Upper lobe of right lung (tissue), 1 donor: ENCODE data around the gene PCDHGB3. TPM values are rescaled to one million over a fixed set of nuclear protein-coding genes. Genes with fewer than 3 reads are reported as not detected.
"Not testable (repeated sequence)": the region's sequence is repeated elsewhere in the genome, so short reads cannot be mapped to it uniquely, and the experiment has no call there.

ENCODE experiments used
- ATAC-seq: fragments of 200-7000 bp; cut with Tn5 transposase; one replicate; pipeline ENCODE4 v1.9.1; 2020; ENCODE audit warnings: mild to moderate bottlenecking, moderate library complexity
- DNase-seq: peaks from one replicate; pipeline ENCODE4 v3.0.0-alpha.2; 2020
- H3K27ac ChIP-seq: fragments of 200-600 bp; one replicate; pipeline ENCODE4 v1.8.0; 2022
- H3K27me3 ChIP-seq: fragments of 200-600 bp; one replicate; pipeline ENCODE4 v1.8.0; 2022; ENCODE audit warnings: mild to moderate bottlenecking
- H3K36me3 ChIP-seq: fragments of 200-600 bp; one replicate; pipeline ENCODE4 v1.8.0; 2022
- H3K4me1 ChIP-seq: fragments of 200-600 bp; one replicate; pipeline ENCODE4 v1.8.0; 2022
- H3K4me3 ChIP-seq: fragments of 200-600 bp; one replicate; pipeline ENCODE4 v1.8.0; 2022; ENCODE audit warnings: mild to moderate bottlenecking
- H3K9me3 ChIP-seq: fragments of 200-600 bp; one replicate; pipeline ENCODE4 v1.8.0; 2022
- CTCF ChIP-seq: fragments of 200-600 bp; IDR thresholded peaks from one replicate; pipeline ENCODE4 v1.8.0; 2022; ENCODE audit warnings: antibody characterized with exemption
- intact Hi-C: fragments of 100-400 bp; cut with DNase I; formaldehyde crosslinking; loops from one replicate; pipeline ENCODE4 v1.11.0; 2022
- total RNA-seq: library from RNA; stranded (reverse); fragmentation: NEBNext Ultra II Directional; extraction: Animal tissue kit (Norgen Biotek cat#: 25700); gene quantifications from one replicate; pipeline ENCODE4 v1.2.1, GENCODE V29; 2021
- donor health status: DM: no; HTN: yes; CAD: no; lungs with severe emphysema.

The PCDHGB3 gene
- total RNA-seq, 1 donor from 2014 or later, result 2.6 TPM

- TF ChIP-seq CTCF, result peak; percentile 42
- H3K27ac ChIP-seq, intact Hi-C loops, H3K36me3 ChIP-seq, H3K4me1 ChIP-seq, H3K27me3 ChIP-seq, H3K4me3 ChIP-seq: not testable (repeated sequence)
- DNase-seq (peak; percentile 74), ATAC-seq (peak; percentile 92)
- H3K9me3 ChIP-seq, result peaks cover 31% of the 10 kb centered on the region
These were observed 17.7 kb downstream of the PCDHGB3 start, which contains the start of gene PCDHGB4 for GRCh38 chr5:141387557-141388311. Gene PCDHGB4 (plus strand): TSS chr5:141387698. CDS start chr5:141387885, 187 bp downstream.

GRCh38 chr5:141388661-141389060 lies 18.6 kb downstream of the PCDHGB3 start:
- Histone ChIP-seq H3K27me3 (peaks cover 10% of the 10 kb centered on the region), H3K9me3 (peaks cover 40% of the 10 kb centered on the region), H3K4me3 (no peak overlapping the region), H3K36me3 (no peaks in the 10 kb centered on the region), H3K27ac (no peak overlapping the region), H3K4me1 (no peaks in the 10 kb centered on the region)
- intact Hi-C loops, result no loop called here
- no peak for TF ChIP-seq CTCF
- ATAC-seq, result no peak
- no peak for DNase-seq

- H3K27ac ChIP-seq, result no peak overlapping the region
- H3K4me1 ChIP-seq, result no peaks in the 10 kb centered on the region
- TF ChIP-seq CTCF, result no peak
- DNase-seq, result no peak
- ATAC-seq, result no peak
- no peak overlapping the region for H3K4me3 ChIP-seq
- H3K27me3 ChIP-seq, result peaks cover 16% of the 10 kb centered on the region
- intact Hi-C loops, result no loop called here
- peaks cover 39% of the 10 kb centered on the region for H3K9me3 ChIP-seq
- no peaks in the 10 kb centered on the region for H3K36me3 ChIP-seq
These were observed 19.4 kb downstream of the PCDHGB3 start for GRCh38 chr5:141389153-141390042.

GRCh38 chr5:141392429-141393198 lies 22.6 kb downstream of the PCDHGB3 start, which contains the start of gene PCDHGA8:
Gene PCDHGA8 (plus strand): TSS chr5:141392633. CDS start chr5:141392814, 181 bp downstream.
- H3K36me3 ChIP-seq, result no peaks in the 10 kb centered on the region
- no peak within 1 kb of the TSS for H3K27ac ChIP-seq
- H3K27me3 ChIP-seq, result peaks cover 16% of the 10 kb centered on the region
- H3K4me3 ChIP-seq, result no peak within 1 kb of the TSS
- TF ChIP-seq CTCF, result peak; percentile 12
- no peak for DNase-seq
- intact Hi-C loops, result no loop called here
- ATAC-seq, result no peak
- no peaks in the 10 kb centered on the region for H3K4me1 ChIP-seq
- peaks cover 36% of the 10 kb centered on the region for H3K9me3 ChIP-seq

- Histone ChIP-seq H3K4me1 (no peaks in the 10 kb centered on the region), H3K4me3 (no peak overlapping the region), H3K27ac (no peak overlapping the region), H3K9me3 (peaks cover 36% of the 10 kb centered on the region), H3K36me3 (no peaks in the 10 kb centered on the region), H3K27me3 (peaks cover 16% of the 10 kb centered on the region)
- intact Hi-C loops, result no loop called here
- no peak for TF ChIP-seq CTCF
- DNase-seq, result no peak
- no peak for ATAC-seq
These were observed 23.2 kb downstream of the PCDHGB3 start for GRCh38 chr5:141393267-141393666.

- ATAC-seq, DNase-seq, H3K36me3 ChIP-seq, H3K4me3 ChIP-seq, H3K27ac ChIP-seq, intact Hi-C loops, H3K4me1 ChIP-seq: not testable (repeated sequence)
- Histone ChIP-seq H3K9me3 (peaks cover 29% of the 10 kb centered on the region), H3K27me3 (peaks cover 23% of the 10 kb centered on the region)
These were observed 24.6 kb downstream of the PCDHGB3 start for GRCh38 chr5:141394401-141395187.
